WI38 (cell line): ENCODE results near the gene DCXR.

Source experiments
- H3K4me3 ChIP-seq: 2 replicates; pipeline ENCODE4 v1.5.1; 2011; ENCODE audit warnings: low read depth, mild to moderate bottlenecking, control low read depth, low read length
- CTCF ChIP-seq: IDR thresholded peaks from 2 replicates; pipeline ENCODE4 v1.5.1; 2012; ENCODE audit warnings: low read depth, mild to moderate bottlenecking, control low read depth, low read length

Gene DCXR

GRCh38 chr17:82056729-82057621 is 19.5 kb upstream of the DCXR start:
- no peak for TF ChIP-seq CTCF
- H3K4me3 ChIP-seq, result no peak overlapping the region

GRCh38 chr17:82055965-82056728 is 18.6 kb upstream of the DCXR start:
- TF ChIP-seq CTCF, result no peak

GRCh38 chr17:82055023-82055964 is 17.8 kb upstream of the DCXR start:
- TF ChIP-seq CTCF, result no peak
- H3K4me3 ChIP-seq, result no peak overlapping the region

More at GRCh38 chr17:82055965-82056728, 18.6 kb upstream of the DCXR start:
- no peak overlapping the region for H3K4me3 ChIP-seq

GRCh38 chr17:82054351-82055022 is 17.0 kb upstream of the DCXR start:
- TF ChIP-seq CTCF, result no peak
- H3K4me3 ChIP-seq, result no peak overlapping the region

GRCh38 chr17:82053556-82054263 is 16.2 kb upstream of the DCXR start:
- H3K4me3 ChIP-seq, result no peak overlapping the region
- no peak for TF ChIP-seq CTCF

- TF ChIP-seq CTCF, result no peak
- peak overlapping the region; percentile 85 for H3K4me3 ChIP-seq
Measured at GRCh38 chr17:82053130-82053529, 15.6 kb upstream of the DCXR start.
